Measurements from ENCODE around the gene SNRPD3.
"Not testable (repeated sequence)": the region's sequence is repeated elsewhere in the genome, so short reads cannot be mapped to it uniquely, and the experiment has no call there.

SNRPD3 gene

GRCh38 chr22:24592058-24592850 is 36.5 kb downstream of the SNRPD3 start:
- DNase-seq (ENCODE audit: low read depth in 2 of 2) = no peak

GRCh38 chr22:24592851-24593558 is 37.2 kb downstream of the SNRPD3 start, which contains the start of gene LRRC75B:
Gene LRRC75B, minus strand, starts transcription at chr22:24593073. Its CDS starts 34 bp downstream, at chr22:24593039.
- DNase-seq (ENCODE audit: low read depth in 2 of 2) = peak in 1 of 2 donors; percentile 44

GRCh38 chr22:24593559-24593835 is 37.7 kb downstream of the SNRPD3 start:
- DNase-seq (ENCODE audit: low read depth in 2 of 2) = not testable (repeated sequence)

- DNase-seq (ENCODE audit: low read depth in 2 of 2) = no peak
These were observed 38.2 kb downstream of the SNRPD3 start for GRCh38 chr22:24593836-24594568.

- no peak for DNase-seq (ENCODE audit: low read depth in 2 of 2)
These were observed 38.8 kb downstream of the SNRPD3 start for GRCh38 chr22:24594569-24595120.

GRCh38 chr22:24595228-24595627 is 39.4 kb downstream of the SNRPD3 start:
- DNase-seq (ENCODE audit: low read depth in 2 of 2) = no peak

GRCh38 chr22:24595863-24596262 is 40.1 kb downstream of the SNRPD3 start:
- DNase-seq (ENCODE audit: low read depth in 2 of 2) = no peak

GRCh38 chr22:24597076-24597475 is 41.3 kb downstream of the SNRPD3 start:
- DNase-seq (ENCODE audit: low read depth in 2 of 2) = not testable (repeated sequence)

- DNase-seq (ENCODE audit: low read depth in 2 of 2) = no peak
These were observed 43.7 kb downstream of the SNRPD3 start for GRCh38 chr22:24599514-24599913.

- DNase-seq (ENCODE audit: low read depth in 2 of 2) = not testable (repeated sequence)
These were observed 44.3 kb downstream of the SNRPD3 start for GRCh38 chr22:24599958-24600715.

GRCh38 chr22:24601217-24602104 is 45.7 kb downstream of the SNRPD3 start:
- no peak for DNase-seq (ENCODE audit: low read depth in 2 of 2)

- not testable (repeated sequence) for DNase-seq (ENCODE audit: low read depth in 2 of 2)
These were observed 46.4 kb downstream of the SNRPD3 start for GRCh38 chr22:24602105-24602749.

GRCh38 chr22:24602847-24603769 is 47.3 kb downstream of the SNRPD3 start, which contains the start of gene GGT1:
Gene GGT1, plus strand, starts transcription at chr22:24603193. Its CDS starts 7,889 bp downstream, at chr22:24611082.
- DNase-seq (ENCODE audit: low read depth in 2 of 2) = not testable (repeated sequence)

GRCh38 chr22:24603770-24604629 is 48.2 kb downstream of the SNRPD3 start:
- DNase-seq (ENCODE audit: low read depth in 2 of 2) = not testable (repeated sequence)

- DNase-seq (ENCODE audit: low read depth in 2 of 2) = not testable (repeated sequence)
These were observed 50.5 kb downstream of the SNRPD3 start for GRCh38 chr22:24606340-24606739.

- DNase-seq (ENCODE audit: low read depth in 2 of 2) = peak; percentile 44 to 69
These were observed 51.7 kb downstream of the SNRPD3 start for GRCh38 chr22:24607429-24607983.

GRCh38 chr22:24608327-24608726 is 52.5 kb downstream of the SNRPD3 start:
- DNase-seq (ENCODE audit: low read depth in 2 of 2) = not testable (repeated sequence)
